ENCODE results near the gene PFDN6.

PFDN6 gene

GRCh38 chr6:33295621-33296369 is 6.4 kb downstream of the PFDN6 start:
- DNase-seq: no peak

GRCh38 chr6:33296797-33297405 is 7.5 kb downstream of the PFDN6 start:
- no peak for DNase-seq

GRCh38 chr6:33297406-33297955 is 8.1 kb downstream of the PFDN6 start:
- DNase-seq: no peak

- DNase-seq: peak; percentile 51 to 53
Measured at GRCh38 chr6:33297956-33298772, 8.8 kb downstream of the PFDN6 start.

- DNase-seq: peak; percentile 54 to 60
Measured at GRCh38 chr6:33298773-33299236, 9.4 kb downstream of the PFDN6 start, which contains the start of gene RGL2. Gene RGL2, minus strand, starts transcription at chr6:33298942. Its CDS starts 332 bp downstream, at chr6:33298610.

GRCh38 chr6:33299237-33299944 is 10.0 kb downstream of the PFDN6 start:
- peak; percentile 92 for DNase-seq

GRCh38 chr6:33301877-33302276 is 12.5 kb downstream of the PFDN6 start:
- DNase-seq: no peak

GRCh38 chr6:33304216-33304615 is 14.8 kb downstream of the PFDN6 start:
- no peak for DNase-seq

- DNase-seq: no peak
Measured at GRCh38 chr6:33305052-33305451, 15.7 kb downstream of the PFDN6 start.

- DNase-seq: no peak
Measured at GRCh38 chr6:33306356-33306755, 17.0 kb downstream of the PFDN6 start.

- peak; percentile 86 to 88 for DNase-seq
Measured at GRCh38 chr6:33312361-33313104, 23.1 kb downstream of the PFDN6 start.

- peak; percentile 54 to 67 for DNase-seq
Measured at GRCh38 chr6:33313105-33313708, 23.8 kb downstream of the PFDN6 start.

GRCh38 chr6:33313709-33314514 is 24.5 kb downstream of the PFDN6 start, which contains the start of gene TAPBP:
Gene TAPBP, minus strand, starts transcription at chr6:33314078. Its CDS starts 37 bp downstream, at chr6:33314041.
- DNase-seq: peak; percentile 85 to 86

GRCh38 chr6:33314515-33314942 is 25.1 kb downstream of the PFDN6 start:
- peak; percentile 74 to 76 for DNase-seq

- no peak for DNase-seq
Measured at GRCh38 chr6:33314943-33315792, 25.8 kb downstream of the PFDN6 start.

GRCh38 chr6:33315793-33316602 is 26.6 kb downstream of the PFDN6 start:
- no peak for DNase-seq

GRCh38 chr6:33316603-33317418 is 27.4 kb downstream of the PFDN6 start:
- no peak for DNase-seq

GRCh38 chr6:33317419-33317668 is 27.9 kb downstream of the PFDN6 start:
- no peak for DNase-seq
